KMS-11 (cell line): Measurements from ENCODE around the gene PRCC.

Experiments used
- H2AFZ ChIP-seq: fragments of 200-600 bp; sonication (generic); 2 replicates; pipeline ENCODE4 v1.6.1; 2016; ENCODE audit warnings: antibody characterized with exemption, mixed run types, low read depth
- H3K27ac ChIP-seq: fragments of 200-600 bp; sonication (generic); 2 replicates; pipeline ENCODE4 v1.6.1; 2016; ENCODE audit warnings: mild to moderate bottlenecking, mixed run types
- H3K27me3 ChIP-seq: fragments of 200-600 bp; sonication (generic); 2 replicates; pipeline ENCODE4 v1.6.1; 2017; ENCODE audit warnings: mild to moderate bottlenecking, low read depth, mixed run types, moderate library complexity; ENCODE audit not compliant: insufficient read depth
- H3K36me3 ChIP-seq: fragments of 200-600 bp; sonication (generic); 2 replicates; pipeline ENCODE4 v1.6.1; 2017; ENCODE audit warnings: mild to moderate bottlenecking, mixed run types; ENCODE audit not compliant: insufficient read depth
- H3K4me1 ChIP-seq: fragments of 200-600 bp; sonication (generic); 2 replicates; pipeline ENCODE4 v1.6.1; 2016; ENCODE audit warnings: mild to moderate bottlenecking, low read depth, mixed run types; ENCODE audit not compliant: poor library complexity, severe bottlenecking
- H3K4me2 ChIP-seq: fragments of 200-600 bp; sonication (generic); 2 replicates; pipeline ENCODE4 v1.7.0; 2016; ENCODE audit warnings: mild to moderate bottlenecking, mixed run types
- H3K4me3 ChIP-seq: fragments of 200-600 bp; sonication (generic); IDR thresholded peaks from 2 replicates; pipeline ENCODE4 v1.6.1; 2017; ENCODE audit warnings: low read depth, low read length, mixed read lengths; ENCODE audit not compliant: insufficient read depth
- H3K79me2 ChIP-seq: fragments of 200-600 bp; sonication (generic); 2 replicates; pipeline ENCODE4 v1.6.1; 2016; ENCODE audit warnings: low read depth, mixed run types; ENCODE audit not compliant: insufficient read depth
- H3K9ac ChIP-seq: fragments of 200-600 bp; sonication (generic); 2 replicates; pipeline ENCODE4 v1.6.1; 2016; ENCODE audit warnings: mild to moderate bottlenecking, mixed run types
- H4K20me1 ChIP-seq: fragments of 200-600 bp; sonication (generic); 2 replicates; pipeline ENCODE4 v1.6.1; 2016; ENCODE audit warnings: mild to moderate bottlenecking, mixed run types; ENCODE audit not compliant: insufficient read depth
- CTCF ChIP-seq: fragments of 200-600 bp; sonication (generic); conservative IDR thresholded peaks from 2 replicates; pipeline ENCODE4 v1.6.1; 2017; ENCODE audit warnings: low read depth, mild to moderate bottlenecking, antibody characterized with exemption, low read length, moderate library complexity, mixed read lengths

PRCC gene

DNA sequence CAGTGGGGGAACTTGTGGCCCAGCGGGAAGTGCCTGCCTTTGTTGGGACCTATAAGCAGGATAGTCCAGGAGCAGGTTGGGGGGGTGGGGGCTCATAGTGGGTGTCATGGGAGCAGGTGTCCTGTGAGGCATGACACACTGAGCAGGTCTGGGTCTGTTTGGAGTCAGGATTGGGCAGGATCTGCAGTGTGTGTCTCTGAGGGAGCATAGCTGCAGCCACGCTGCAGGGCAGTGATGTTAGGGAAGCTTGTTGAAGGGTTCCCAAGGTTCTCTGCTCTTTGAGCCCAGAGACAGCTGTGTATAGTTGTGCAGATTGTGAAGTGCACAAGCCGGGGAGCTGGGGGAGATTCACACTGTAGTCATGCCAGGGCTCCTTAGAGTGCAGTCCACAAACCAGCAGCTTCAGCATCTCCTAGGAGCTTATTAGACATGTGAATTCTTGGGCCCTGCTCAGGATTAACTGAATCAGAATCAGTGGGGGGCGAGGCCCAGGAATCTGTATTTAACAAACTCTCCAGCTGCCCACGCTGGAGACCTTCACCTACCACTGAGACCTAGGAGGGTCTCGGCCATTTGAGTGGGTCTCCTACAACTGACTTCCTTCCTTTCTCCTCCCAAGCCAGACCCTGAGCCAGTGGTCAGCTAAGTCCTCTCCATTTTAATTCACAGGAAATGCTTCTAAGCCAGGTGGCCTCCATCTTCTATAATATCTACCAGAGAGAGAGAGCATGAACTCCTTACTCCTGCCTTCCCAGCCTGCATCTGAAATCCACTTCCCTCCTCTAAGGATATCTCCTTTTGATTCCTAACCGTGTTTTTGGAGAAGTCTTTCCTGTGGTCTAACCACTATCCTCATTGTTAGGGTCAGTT is 80.5 kb downstream of the PRCC start:
- Histone ChIP-seq H3K27me3 (peaks cover 62% of the 10 kb centered on the region), H3K4me3 (no peak overlapping the region), H3K4me1 (no peaks in the 10 kb centered on the region), H3K4me2 (no peak overlapping the region), H3K27ac (no peak overlapping the region), H2AFZ (no peak overlapping the region), H3K9ac (no peak overlapping the region), H3K36me3 (no peaks in the 10 kb centered on the region), H4K20me1 (no peaks in the 10 kb centered on the region), H3K79me2 (no peaks in the 10 kb centered on the region)
- no peak for TF ChIP-seq CTCF

GRCh38 chr1:156848461-156849150 is 81.3 kb downstream of the PRCC start:
- Histone ChIP-seq H4K20me1 (no peaks in the 10 kb centered on the region), H2AFZ (no peak overlapping the region), H3K27me3 (peaks cover 59% of the 10 kb centered on the region), H3K36me3 (no peaks in the 10 kb centered on the region), H3K79me2 (no peaks in the 10 kb centered on the region), H3K4me1 (no peaks in the 10 kb centered on the region), H3K4me2 (no peak overlapping the region), H3K4me3 (no peak overlapping the region), H3K27ac (no peak overlapping the region), H3K9ac (no peak overlapping the region)
- TF ChIP-seq CTCF, result no peak

DNA sequence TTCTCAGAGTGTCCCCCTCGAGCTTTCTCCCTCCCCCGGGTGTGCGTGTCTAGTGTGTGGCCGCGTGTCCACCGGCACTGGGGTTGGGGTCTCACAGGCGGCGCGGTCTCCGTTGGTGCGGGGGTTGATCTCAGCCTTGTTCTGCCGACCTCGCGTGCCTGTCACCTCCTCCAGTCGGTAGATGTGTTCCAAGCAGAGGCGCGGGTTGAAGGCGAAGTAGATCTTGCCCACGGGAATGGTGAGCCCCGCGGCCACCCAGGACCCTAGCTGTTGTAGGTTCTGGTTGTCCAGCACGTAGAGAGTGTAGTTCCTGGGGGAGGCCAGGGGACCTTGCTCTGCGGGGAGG is 81.8 kb downstream of the PRCC start:
- Histone ChIP-seq H3K4me2 (no peak overlapping the region), H2AFZ (no peak overlapping the region), H3K27ac (no peak overlapping the region), H3K4me3 (no peak overlapping the region), H3K27me3 (peaks cover 54% of the 10 kb centered on the region), H3K9ac (no peak overlapping the region), H3K79me2 (no peaks in the 10 kb centered on the region), H4K20me1 (no peaks in the 10 kb centered on the region), H3K4me1 (no peaks in the 10 kb centered on the region), H3K36me3 (no peaks in the 10 kb centered on the region)
- no peak for TF ChIP-seq CTCF
